Middle frontal gyrus (tissue), 1 donor: ENCODE results near the gene PSMA7.

ENCODE experiments used
- DNase-seq: peaks from one replicate; pipeline ENCODE4 v3.0.0-alpha.2; 2015; ENCODE audit warnings: low spot score; ENCODE audit errors: extremely low spot score

Gene PSMA7

GRCh38 chr20:62088258-62089127, 54.7 kb downstream of the PSMA7 start:
- no peak for DNase-seq

- DNase-seq = no peak
Observed at GRCh38 chr20:62087632-62088031, 55.6 kb downstream of the PSMA7 start.

GRCh38 chr20:62087227-62087626, 56.0 kb downstream of the PSMA7 start:
- DNase-seq = no peak
